Esophagus muscularis mucosa (tissue), 4 donors: ENCODE measurements around the gene NTM. TPM values are rescaled to one million over a fixed set of nuclear protein-coding genes. Genes with fewer than 3 reads are reported as not detected.
"Not testable (repeated sequence)": the region's sequence is repeated elsewhere in the genome, so short reads cannot be mapped to it uniquely, and the experiment has no call there.

Experiments used
- DNase-seq: peaks from one replicate; pipeline ENCODE4 v3.0.0-alpha.2; 2017; ENCODE audit errors: extremely low spot score
- H3K27ac ChIP-seq, 4 donors: fragments of 200-600 bp; sonication (generic); replicated peaks in 1 of 4; 1 replicate in 3 of 4; 2 replicates in 1 of 4; pipeline ENCODE4 v1.5.1; 2016 to 2019; ENCODE audit warnings: mild to moderate bottlenecking in 1 of 4
- H3K27me3 ChIP-seq, 4 donors: fragments of 200-600 bp; sonication (generic); one replicate each; pipeline versions ENCODE4 v1.5.1 to v1.6.0; 2016 to 2019
- H3K36me3 ChIP-seq, 4 donors: fragments of 200-600 bp; sonication (generic); one replicate each; pipeline ENCODE4 v1.5.1; 2016 to 2019
- H3K4me1 ChIP-seq, 4 donors: fragments of 200-600 bp; sonication (generic); one replicate each; pipeline ENCODE4 v1.5.1; 2016 to 2019
- H3K4me3 ChIP-seq, 4 donors: fragments of 200-600 bp; sonication (generic); 1 replicate in 2 of 4; 2 replicates in 2 of 4; pipeline ENCODE4 v1.5.1; 2016 to 2019; ENCODE audit warnings: mild to moderate bottlenecking in 4 of 4, moderate library complexity in 1 of 4
- H3K9me3 ChIP-seq, 4 donors: fragments of 200-600 bp; sonication (generic); 1 replicate in 3 of 4; 2 replicates in 1 of 4; pipeline ENCODE4 v1.5.1; 2016 to 2019
- CTCF ChIP-seq, 3 experiments: fragments of 200-600 bp in 2 of 3; fragments of 450-650 bp in 1 of 3; sonication (generic) in 2 of 3; IDR thresholded peaks; one replicate each; pipeline ENCODE4 v1.5.1; 2017 to 2019; ENCODE audit warnings: antibody characterized with exemption in 3 of 3, mild to moderate bottlenecking in 2 of 3, moderate library complexity in 1 of 3
- EP300 ChIP-seq: sonication (generic); formaldehyde crosslinking; IDR thresholded peaks from one replicate; pipeline ENCODE4 v1.6.1; 2017; ENCODE audit warnings: antibody characterized with exemption
- POLR2A ChIP-seq: fragments of 450-650 bp; IDR thresholded peaks from one replicate; pipeline ENCODE4 v1.6.1; 2017; ENCODE audit warnings: antibody characterized with exemption, moderate library complexity, mild to moderate bottlenecking, low read depth
- POLR2AphosphoS5 ChIP-seq, 2 donors: sonication (generic); formaldehyde crosslinking; IDR thresholded peaks; one replicate each; pipeline ENCODE4 v1.6.1; 2017; ENCODE audit warnings: antibody characterized with exemption in 2 of 2
- WGBS: methylation state at CpG from one replicate; pipeline ENCODE4 v1.1.5; 2018; 5-methylcytosine and 5-hydroxymethylcytosine counted together
- intact Hi-C: fragments of 100-400 bp; cut with DNase I; formaldehyde crosslinking; loops from one replicate; pipeline ENCODE4 v1.15.1; 2023
- total RNA-seq, 4 donors: library from RNA; depleted of rRNA; stranded (reverse); fragments of >200 nt; gene quantifications; one replicate each; pipeline versions ENCODE4 v1.1.0 to v1.2.1, GENCODE V29; 2016

NTM gene
- total RNA-seq, 4 donors from 2014 or later = 5.6 to 25.3 (median 8.3) TPM

- intact Hi-C loops = no loop called here
- Histone ChIP-seq H3K4me1 (no peaks in the 10 kb centered on the region), H3K27ac (no peak overlapping the region), H3K4me3 (no peak overlapping the region), H3K9me3 (no peaks in the 10 kb centered on the region), H3K27me3 (no peaks in the 10 kb centered on the region), H3K36me3 (no peaks in the 10 kb centered on the region)
- no peak for DNase-seq
- WGBS = 86% methylated on average over 10 of the region's 10 CpGs
- TF ChIP-seq CTCF (IDR thresholded peaks at IDR 0.05) (no peak), EP300 (no peak), POLR2AphosphoS5 (IDR thresholded peaks at IDR 0.05) (no peak), POLR2A (no peak)
Measured at GRCh38 chr11:131421066-131421855, 50.8 kb downstream of the NTM start.

- DNase-seq = no peak
- H3K9me3 ChIP-seq = no peaks in the 10 kb centered on the region
- no peak overlapping the region for H3K4me3 ChIP-seq
- no peak overlapping the region for H3K27ac ChIP-seq
- H3K36me3 ChIP-seq = no peaks in the 10 kb centered on the region
- TF ChIP-seq POLR2A = no peak
- TF ChIP-seq CTCF (IDR thresholded peaks at IDR 0.05) = no peak
- TF ChIP-seq POLR2AphosphoS5 (IDR thresholded peaks at IDR 0.05) = no peak
- no peak for TF ChIP-seq EP300
- no peaks in the 10 kb centered on the region for H3K27me3 ChIP-seq
- intact Hi-C loops = no loop called here
- no peaks in the 10 kb centered on the region for H3K4me1 ChIP-seq
- WGBS = 40% methylated on average over 3 of the region's 3 CpGs
Measured at GRCh38 chr11:131422029-131422428, 51.6 kb downstream of the NTM start.

GRCh38 chr11:131422496-131422895 lies 52.1 kb downstream of the NTM start:
- H3K27ac ChIP-seq = no peak overlapping the region
- WGBS = 42% methylated on average over 4 of the region's 4 CpGs
- no peaks in the 10 kb centered on the region for H3K9me3 ChIP-seq
- intact Hi-C loops = no loop called here
- TF ChIP-seq CTCF (IDR thresholded peaks at IDR 0.05) = no peak
- TF ChIP-seq POLR2A = no peak
- TF ChIP-seq POLR2AphosphoS5 (IDR thresholded peaks at IDR 0.05) = no peak
- TF ChIP-seq EP300 = no peak
- no peaks in the 10 kb centered on the region for H3K4me1 ChIP-seq
- H3K4me3 ChIP-seq = no peak overlapping the region
- DNase-seq = no peak
- H3K36me3 ChIP-seq = no peaks in the 10 kb centered on the region
- H3K27me3 ChIP-seq = no peaks in the 10 kb centered on the region

- no peak overlapping the region for H3K4me3 ChIP-seq
- H3K9me3 ChIP-seq = no peaks in the 10 kb centered on the region
- no peak overlapping the region for H3K27ac ChIP-seq
- H3K36me3 ChIP-seq = no peaks in the 10 kb centered on the region
- no peaks in the 10 kb centered on the region for H3K4me1 ChIP-seq
- no peaks in the 10 kb centered on the region for H3K27me3 ChIP-seq
- no peak for DNase-seq
- no peak for TF ChIP-seq POLR2A
- no peak for TF ChIP-seq CTCF (IDR thresholded peaks at IDR 0.05)
- intact Hi-C loops = no loop called here
- WGBS = 68% methylated on average over 4 of the region's 4 CpGs
Measured at GRCh38 chr11:131423688-131424087, 53.3 kb downstream of the NTM start.

- DNase-seq, intact Hi-C loops, H3K9me3 ChIP-seq, H3K27me3 ChIP-seq, H3K4me1 ChIP-seq, H3K27ac ChIP-seq, H3K4me3 ChIP-seq, H3K36me3 ChIP-seq: not testable (repeated sequence)
- 89% methylated on average over 8 of the region's 8 CpGs for WGBS
Measured at GRCh38 chr11:131424257-131424876, 54.0 kb downstream of the NTM start.
